ENCODE results near the gene PCDH17.
A peak's percentile ranks its signal among the peaks of the same experiment; 100 is the strongest.

PCDH17 gene

GRCh38 chr13:57631596-57632275, at the start of gene PCDH17:
TSS of gene PCDH17 (plus strand) at chr13:57631744. CDS start at chr13:57632547, 803 bp downstream.
- no peak for FAIRE-seq

DNA sequence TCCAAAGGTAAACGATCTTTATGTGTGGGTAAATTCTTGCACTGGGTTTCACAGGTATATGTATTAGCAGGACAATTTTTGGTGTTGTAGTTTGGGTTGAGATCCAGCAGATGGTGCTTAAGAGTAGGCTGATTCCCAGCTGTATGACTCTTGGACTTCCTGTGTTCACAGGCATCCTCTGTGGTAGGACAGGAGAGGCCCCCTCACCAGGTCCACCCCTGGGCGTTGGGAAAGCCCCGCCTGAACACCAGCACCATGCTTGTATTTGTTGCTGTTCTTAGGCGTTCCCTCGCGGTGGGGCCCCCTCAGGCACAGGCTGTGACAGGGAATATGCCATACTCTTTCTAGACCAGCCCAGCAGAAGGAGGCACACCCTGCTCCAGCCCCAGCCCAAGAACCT, 49.5 kb upstream of the PCDH17 start:
- FAIRE-seq = no peak

DNA sequence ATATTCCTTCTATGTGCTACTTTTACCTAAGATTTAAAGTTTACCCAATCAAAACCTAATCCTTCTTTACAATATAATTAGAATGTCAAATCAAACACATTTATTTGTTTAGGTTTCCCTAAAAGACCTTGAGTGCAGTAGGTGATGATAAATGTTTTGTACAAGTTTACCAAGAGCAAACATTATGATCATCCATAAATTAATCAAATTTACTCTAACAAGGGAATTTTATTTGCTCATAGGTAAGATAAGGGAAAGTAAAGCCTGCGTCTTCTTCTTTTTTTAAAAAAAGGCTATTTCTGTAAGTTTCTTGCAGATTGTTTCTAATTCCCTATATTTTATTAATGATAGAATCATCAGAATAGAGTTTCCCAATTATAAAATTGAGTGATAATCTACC, 48.0 kb upstream of the PCDH17 start:
- FAIRE-seq = no peak

DNA sequence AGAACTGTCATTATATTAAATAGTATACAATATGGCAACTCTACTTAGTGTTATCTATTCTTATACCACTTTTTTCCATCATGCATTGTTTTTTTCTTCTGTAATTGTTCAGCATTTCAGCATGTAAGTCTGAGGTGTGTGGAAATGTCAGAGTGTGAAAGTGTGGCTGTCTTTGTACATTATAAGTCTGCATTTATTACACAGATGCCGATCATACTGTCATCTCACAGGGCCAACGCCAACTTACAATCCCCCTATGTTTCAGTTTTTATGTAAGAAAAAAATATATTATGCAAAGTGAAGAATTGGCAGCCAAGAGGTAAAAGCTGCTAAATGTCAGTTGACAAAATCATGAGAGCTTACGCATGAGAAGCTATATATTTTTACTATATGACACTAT, 42.9 kb upstream of the PCDH17 start:
- no peak for FAIRE-seq

DNA sequence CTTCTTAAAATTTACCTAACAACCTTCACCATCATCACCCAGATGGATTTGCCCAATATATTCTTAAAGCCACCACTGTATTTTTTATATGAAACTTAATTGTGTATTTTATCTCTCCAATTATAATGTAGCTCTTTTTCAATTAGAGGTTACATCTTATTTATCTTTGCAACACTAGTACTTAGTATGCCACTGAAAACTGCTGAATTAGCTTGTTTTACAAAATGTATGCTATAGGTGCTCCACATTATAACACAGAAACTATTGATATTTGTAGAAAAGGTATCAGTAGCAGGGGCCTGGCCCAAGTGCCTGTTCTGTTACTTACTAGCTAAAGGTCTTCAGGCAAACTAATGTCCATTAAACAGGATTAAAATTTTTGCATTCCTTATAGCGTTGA, 35.8 kb upstream of the PCDH17 start:
- no peak for FAIRE-seq

DNA sequence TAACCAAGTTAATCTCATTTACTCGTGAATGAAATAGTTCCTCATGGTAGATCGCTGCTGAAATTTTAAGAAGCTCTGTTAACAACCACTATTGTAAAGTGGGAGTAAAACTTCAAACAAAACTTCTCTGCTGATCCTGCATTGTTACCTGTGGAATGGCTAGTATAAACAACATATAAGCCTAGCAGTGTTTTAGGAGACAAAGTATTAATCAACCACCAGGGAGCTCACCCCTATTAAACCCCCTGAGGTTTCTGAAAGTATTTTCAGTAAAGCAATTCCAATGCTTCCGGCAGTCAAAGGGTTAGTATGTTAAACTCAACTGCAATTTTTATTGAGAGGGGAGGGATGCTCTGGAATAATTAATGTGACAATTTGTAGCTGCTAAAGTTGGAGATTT, 30.0 kb upstream of the PCDH17 start:
- FAIRE-seq = no peak

DNA sequence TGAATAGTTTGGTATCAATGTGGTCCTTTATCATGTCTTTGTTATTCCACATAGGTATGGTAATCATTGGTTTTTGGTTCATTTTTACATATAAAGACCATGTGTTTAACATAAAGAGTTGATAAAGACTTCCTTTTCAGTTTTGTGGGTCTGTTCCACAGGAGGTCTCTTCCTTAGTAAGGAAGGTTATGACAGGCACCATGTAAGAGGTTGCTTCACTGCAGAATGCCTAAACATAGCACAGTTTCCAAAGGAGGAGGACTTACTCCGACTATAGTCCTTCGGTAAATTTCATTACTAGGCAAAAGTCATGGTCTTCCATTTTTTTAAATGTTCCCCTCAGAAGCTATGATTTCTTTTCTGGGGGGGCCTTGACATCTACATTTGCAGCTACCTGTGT, 27.1 kb upstream of the PCDH17 start:
- no peak for FAIRE-seq

DNA sequence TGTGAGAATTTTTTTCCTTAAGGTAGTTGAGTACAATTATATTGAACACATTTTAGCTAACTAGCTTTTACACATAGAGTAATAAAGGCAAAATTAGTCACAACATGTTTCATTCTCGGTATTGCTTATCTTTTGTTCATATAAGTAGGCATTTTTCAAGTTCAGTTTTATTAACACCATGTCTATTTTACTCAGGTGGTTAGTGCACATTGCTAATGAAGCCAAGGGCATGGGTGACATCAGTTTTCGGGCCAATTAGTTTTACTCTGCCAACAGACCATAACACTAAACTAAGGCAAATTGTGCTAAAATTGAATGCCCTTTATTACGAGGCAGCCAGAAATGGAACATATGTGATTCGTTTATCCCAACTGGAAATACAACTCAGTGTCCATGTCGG, 19.6 kb upstream of the PCDH17 start:
- FAIRE-seq = no peak

DNA sequence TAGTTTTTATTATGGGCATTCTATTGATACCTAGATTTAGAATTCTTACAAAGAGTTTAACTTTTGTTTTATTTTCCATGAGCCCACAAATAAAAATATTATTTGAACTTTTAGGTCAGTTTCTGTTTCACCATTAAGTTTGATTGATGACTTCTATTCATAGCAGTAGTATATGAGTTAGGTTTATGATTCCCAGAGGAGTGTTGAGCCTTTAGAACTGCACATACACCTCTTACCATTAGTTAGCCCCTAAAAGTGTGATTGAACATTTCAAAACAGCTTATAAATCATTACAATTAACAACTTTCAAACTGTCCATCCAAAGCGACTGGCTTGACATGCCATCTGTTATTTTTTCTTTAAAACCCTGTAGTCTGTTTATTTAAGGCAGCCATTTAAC, 19.0 kb upstream of the PCDH17 start:
- FAIRE-seq = no peak

DNA sequence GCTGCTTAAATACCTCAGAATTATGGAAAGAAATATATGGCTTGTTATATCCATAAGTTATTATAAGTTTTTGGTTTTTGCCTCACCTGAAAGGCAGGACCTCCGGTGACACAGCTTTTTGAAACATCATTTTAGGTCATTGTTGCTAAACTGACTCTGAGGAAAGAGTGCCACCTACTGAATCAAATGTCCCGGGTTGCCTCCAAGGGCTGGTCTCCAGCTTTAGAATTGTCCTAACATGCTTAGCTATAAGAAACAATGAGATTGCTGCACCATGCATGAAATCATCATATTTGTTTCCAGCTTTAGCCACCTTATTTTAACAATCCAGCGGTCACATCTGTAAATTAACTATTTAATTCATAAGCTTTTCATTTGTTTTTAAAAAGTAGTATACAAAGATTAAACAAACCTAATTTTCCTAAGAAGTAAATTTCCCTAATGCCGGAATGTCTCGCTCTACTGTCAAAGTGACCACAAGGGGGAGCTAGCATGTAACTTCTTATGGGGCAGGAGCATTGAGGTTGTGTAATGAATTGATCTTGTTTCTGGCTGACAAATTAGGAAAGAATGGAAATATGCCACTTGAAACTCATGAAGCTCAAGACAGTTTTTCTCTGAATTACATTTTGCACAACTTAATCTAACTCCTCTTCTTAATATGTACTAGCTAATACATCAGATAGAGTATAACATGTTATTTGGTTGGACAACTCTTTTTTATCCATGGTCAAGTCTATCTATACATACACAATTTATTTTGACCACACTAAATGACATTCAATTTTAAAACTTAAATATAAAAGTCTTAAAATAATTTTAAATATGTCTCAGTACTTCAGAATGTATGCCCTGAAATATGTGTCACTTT, 6.7 kb upstream of the PCDH17 start:
- peak; percentile 19 for FAIRE-seq

GRCh38 chr13:57627663-57628062, 3.9 kb upstream of the PCDH17 start:
- no peak for FAIRE-seq

DNA sequence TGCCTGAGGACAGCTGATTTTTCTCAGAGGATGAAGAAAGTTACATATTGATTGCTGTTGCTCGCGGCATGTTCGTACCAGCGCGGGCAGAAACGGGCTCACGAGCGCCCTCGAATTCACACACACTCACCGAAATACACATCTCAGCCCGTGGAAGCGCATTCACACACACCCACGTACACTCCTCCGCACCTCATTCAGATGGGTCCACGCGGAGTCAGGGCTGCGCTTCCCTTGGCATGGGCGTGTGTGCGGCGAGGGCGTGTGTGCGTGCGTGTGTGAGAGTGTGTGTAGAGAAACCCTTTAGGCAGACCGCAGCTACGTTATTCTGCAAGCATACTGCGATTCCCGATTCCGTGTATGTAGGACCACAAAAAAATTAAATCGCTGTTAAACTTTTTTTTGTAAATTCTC, 2.1 kb upstream of the PCDH17 start:
- FAIRE-seq = no peak

- FAIRE-seq = no peak
Measured at GRCh38 chr13:57629821-57630235, 1.7 kb upstream of the PCDH17 start.

GRCh38 chr13:57630661-57631595, 616 bp upstream of the PCDH17 start:
- no peak for FAIRE-seq

DNA sequence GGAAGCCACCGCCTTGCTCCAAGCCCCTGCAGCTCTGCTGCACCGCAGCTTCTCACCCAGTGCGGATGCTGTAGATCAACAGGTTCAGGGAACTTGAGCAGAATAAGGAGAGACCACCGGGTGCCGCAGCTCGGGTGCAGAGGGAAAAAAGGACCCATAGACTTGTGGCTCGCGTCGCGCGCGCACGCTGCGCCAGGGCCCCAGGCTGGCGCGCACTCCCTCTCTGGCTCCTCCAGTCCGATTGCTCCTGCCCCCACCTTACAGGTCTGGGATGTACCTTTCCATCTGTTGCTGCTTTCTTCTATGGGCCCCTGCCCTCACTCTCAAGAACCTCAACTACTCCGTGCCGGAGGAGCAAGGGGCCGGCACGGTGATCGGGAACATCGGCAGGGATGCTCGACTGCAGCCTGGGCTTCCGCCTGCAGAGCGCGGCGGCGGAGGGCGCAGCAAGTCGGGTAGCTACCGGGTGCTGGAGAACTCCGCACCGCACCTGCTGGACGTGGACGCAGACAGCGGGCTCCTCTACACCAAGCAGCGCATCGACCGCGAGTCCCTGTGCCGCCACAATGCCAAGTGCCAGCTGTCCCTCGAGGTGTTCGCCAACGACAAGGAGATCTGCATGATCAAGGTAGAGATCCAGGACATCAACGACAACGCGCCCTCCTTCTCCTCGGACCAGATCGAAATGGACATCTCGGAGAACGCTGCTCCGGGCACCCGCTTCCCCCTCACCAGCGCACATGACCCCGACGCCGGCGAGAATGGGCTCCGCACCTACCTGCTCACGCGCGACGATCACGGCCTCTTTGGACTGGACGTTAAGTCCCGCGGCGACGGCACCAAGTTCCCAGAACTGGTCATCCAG, 964 bp downstream of the PCDH17 start:
- FAIRE-seq = no peak

- no peak for FAIRE-seq
Measured at GRCh38 chr13:57633141-57633949, 1.8 kb downstream of the PCDH17 start.

DNA sequence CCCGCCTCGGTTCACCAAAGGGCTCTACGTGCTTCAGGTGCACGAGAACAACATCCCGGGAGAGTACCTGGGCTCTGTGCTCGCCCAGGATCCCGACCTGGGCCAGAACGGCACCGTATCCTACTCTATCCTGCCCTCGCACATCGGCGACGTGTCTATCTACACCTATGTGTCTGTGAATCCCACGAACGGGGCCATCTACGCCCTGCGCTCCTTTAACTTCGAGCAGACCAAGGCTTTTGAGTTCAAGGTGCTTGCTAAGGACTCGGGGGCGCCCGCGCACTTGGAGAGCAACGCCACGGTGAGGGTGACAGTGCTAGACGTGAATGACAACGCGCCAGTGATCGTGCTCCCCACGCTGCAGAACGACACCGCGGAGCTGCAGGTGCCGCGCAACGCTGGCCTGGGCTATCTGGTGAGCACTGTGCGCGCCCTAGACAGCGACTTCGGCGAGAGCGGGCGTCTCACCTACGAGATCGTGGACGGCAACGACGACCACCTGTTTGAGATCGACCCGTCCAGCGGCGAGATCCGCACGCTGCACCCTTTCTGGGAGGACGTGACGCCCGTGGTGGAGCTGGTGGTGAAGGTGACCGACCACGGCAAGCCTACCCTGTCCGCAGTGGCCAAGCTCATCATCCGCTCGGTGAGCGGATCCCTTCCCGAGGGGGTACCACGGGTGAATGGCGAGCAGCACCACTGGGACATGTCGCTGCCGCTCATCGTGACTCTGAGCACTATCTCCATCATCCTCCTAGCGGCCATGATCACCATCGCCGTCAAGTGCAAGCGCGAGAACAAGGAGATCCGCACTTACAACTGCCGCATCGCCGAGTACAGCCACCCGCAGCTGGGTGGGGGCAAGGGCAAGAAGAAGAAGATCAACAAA, 2.6 kb downstream of the PCDH17 start:
- no peak for FAIRE-seq

- FAIRE-seq = no peak
Measured at GRCh38 chr13:57634839-57635165, 3.3 kb downstream of the PCDH17 start.

GRCh38 chr13:57635541-57636085, 4.1 kb downstream of the PCDH17 start:
- FAIRE-seq = no peak

- no peak for FAIRE-seq
Measured at GRCh38 chr13:57636816-57637215, 5.3 kb downstream of the PCDH17 start.

Data from G401.6 (cell line).